RWPE1 (cell line): ENCODE data around the gene UXS1.

Experiments
- CTCF ChIA-PET: fragments of 350-600 bp; sonication (Branson Sonifier 250); formaldehyde crosslinking; extraction: SDS; loops from one replicate; lab custom pipeline; 2021; lab: Yijun Ruan, JAX
- POLR2A ChIA-PET: fragments of 400-600 bp; formaldehyde crosslinking; extraction: SDS; loops from one replicate; lab custom pipeline; 2020; ENCODE audit warnings: antibody characterized with exemption; ENCODE audit not compliant: low non-redundant PET; lab: Yijun Ruan, JAX
- DNase-seq: peaks from one replicate; pipeline ENCODE4 v3.0.0; 2012; ENCODE audit warnings: low spot score
- H3K27ac ChIP-seq: fragments of 450-650 bp; 2 replicates; pipeline ENCODE4 v1.5.1; 2017
- CTCF ChIP-seq: fragments of 450-650 bp; conservative IDR thresholded peaks from 2 replicates; pipeline ENCODE4 v1.5.1; 2017; ENCODE audit warnings: low read depth, mild to moderate bottlenecking

The UXS1 gene

GRCh38 chr2:106104332-106105062, 89.6 kb downstream of the UXS1 start:
- peak; percentile 88 for TF ChIP-seq CTCF
- CTCF ChIA-PET, result interaction anchor here (0.5 to 1.6 kb wide), 8 partner anchors 58 to 1204 kb away, joined by 3 to 5 read pairs (median 3); no protein-coding TSS in a partner anchor
- peak; percentile 75 for DNase-seq
- POLR2A ChIA-PET, result interaction anchor here (1.2 kb wide), 1 partner anchor 20 kb away, joined by 3 read pairs; no protein-coding TSS in a partner anchor
- H3K27ac ChIP-seq, result no peak overlapping the region

- CTCF ChIA-PET, result no interaction called here
- DNase-seq, result no peak
- no peak overlapping the region for H3K27ac ChIP-seq
- POLR2A ChIA-PET, result no interaction called here
- TF ChIP-seq CTCF, result no peak
Measured at GRCh38 chr2:106099691-106100090, 94.4 kb downstream of the UXS1 start.

DNA sequence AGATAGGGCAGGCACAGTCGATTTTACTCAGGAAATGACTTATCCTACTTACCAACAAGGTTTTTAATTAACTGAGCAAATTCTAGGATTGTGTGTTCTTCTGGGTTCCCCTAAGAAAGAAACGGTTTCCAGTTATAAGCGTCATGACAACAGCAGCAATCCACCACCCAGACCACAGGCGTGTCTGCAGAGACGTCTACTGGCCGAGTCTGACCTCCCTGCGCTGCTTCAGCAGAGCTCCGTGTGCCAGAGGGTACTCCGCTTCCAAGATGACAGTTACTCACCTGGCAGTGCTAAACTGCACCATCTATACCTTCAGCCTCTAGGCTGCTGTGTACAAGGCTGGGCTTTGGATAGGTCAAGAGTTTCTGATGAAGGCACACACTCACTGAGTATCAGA, 95.4 kb downstream of the UXS1 start:
- CTCF ChIA-PET, result interaction anchor here (0.6 kb wide), 1 partner anchor 302 kb away, joined by 3 read pairs; no protein-coding TSS in a partner anchor
- TF ChIP-seq CTCF, result no peak
- POLR2A ChIA-PET, result no interaction called here
- no peak overlapping the region for H3K27ac ChIP-seq
- DNase-seq, result no peak

- no peak for TF ChIP-seq CTCF
- no peak overlapping the region for H3K27ac ChIP-seq
- ChIA-PET CTCF (interaction anchor here (0.6 to 0.7 kb wide), 2 partner anchors 301 to 464 kb away, joined by 3 to 4 read pairs; no protein-coding TSS in a partner anchor), POLR2A (no interaction called here)
- DNase-seq, result no peak
Measured at GRCh38 chr2:106098081-106098480, 96.0 kb downstream of the UXS1 start.

DNA sequence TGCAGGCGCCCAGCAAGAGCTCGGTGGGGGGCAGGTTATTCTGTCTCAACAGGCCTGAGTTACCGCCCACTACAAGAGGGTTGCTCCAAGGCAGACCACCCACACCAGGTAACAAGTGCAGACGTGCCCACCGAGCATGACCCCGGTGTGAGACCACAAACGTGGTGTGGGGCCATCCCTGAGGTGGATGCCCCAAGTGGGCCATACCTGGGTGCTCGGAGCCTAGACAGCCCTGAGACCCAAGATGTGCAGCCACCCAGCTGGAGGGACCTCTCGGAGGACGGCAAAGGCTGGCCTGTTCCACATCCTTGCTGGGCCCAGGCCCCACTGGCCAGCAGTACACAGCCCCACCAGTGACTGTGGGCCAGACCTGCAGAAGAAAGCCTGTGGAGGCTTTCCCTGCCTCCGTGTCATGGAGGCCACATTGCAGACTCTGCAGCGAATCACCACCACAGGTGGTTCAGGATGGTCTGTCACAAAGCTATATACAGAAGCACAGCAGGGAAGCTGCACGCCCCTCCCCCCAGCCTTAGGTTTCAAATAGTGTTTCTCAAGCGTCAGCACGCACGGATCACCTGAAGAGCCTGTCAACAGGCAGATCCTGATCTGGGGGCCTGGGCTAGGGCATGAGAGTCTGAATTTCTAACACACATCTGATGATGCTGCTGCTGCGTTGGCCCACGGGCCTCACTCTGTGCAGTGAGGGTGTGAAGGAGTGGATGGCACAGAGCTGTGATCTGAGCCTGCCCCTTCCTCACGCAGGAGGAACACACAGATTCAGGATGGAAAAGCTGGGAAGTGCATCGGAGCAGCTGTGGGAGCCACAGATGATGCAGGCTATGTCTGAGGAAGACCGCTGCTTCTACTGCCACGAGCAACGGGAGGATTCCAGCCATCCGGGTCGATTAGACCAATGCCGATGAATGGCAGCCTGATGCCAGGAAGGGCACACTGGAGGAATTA, 96.8 kb downstream of the UXS1 start:
- DNase-seq, result no peak
- ChIA-PET POLR2A (no interaction called here), CTCF (interaction anchor here (0.7 kb wide), 1 partner anchor 465 kb away, joined by 4 read pairs; no protein-coding TSS in a partner anchor)
- TF ChIP-seq CTCF, result no peak
- H3K27ac ChIP-seq, result no peak overlapping the region
